H1 (cell line): Measurements from ENCODE around the gene FOXO1.

Source experiments
- ASH2L ChIP-seq: fragments of 200-600, 300-600 bp; sonication (generic); IDR thresholded peaks from one replicate; pipeline ENCODE4 v1.7.1; 2017; ENCODE audit warnings: low read length
- BRCA1 ChIP-seq: IDR thresholded peaks from 2 replicates; pipeline ENCODE4 v1.6.1; 2012; ENCODE audit warnings: low read depth, low read length, improper control_type of control experiment
- CBX5 ChIP-seq: fragments of 300-800, 300-1000 bp; sonication (generic); IDR thresholded peaks from 2 replicates; pipeline ENCODE4 v1.7.1; 2016; ENCODE audit warnings: antibody characterized with exemption, low read length, low read depth
- CTCF ChIP-seq, 3 experiments: IDR thresholded peaks; 1 replicate in 2 of 3; 2 replicates in 1 of 3; pipeline versions ENCODE4 v1.5.1 to v1.6.1; 2011; ENCODE audit warnings: low read length in 3 of 3, mild to moderate bottlenecking in 3 of 3, inconsistent platforms in 2 of 3, low read depth in 1 of 3, moderate library complexity in 1 of 3; ENCODE audit not compliant: insufficient read depth in 1 of 3; ENCODE audit errors: control extremely low read depth in 1 of 3
- EP300 ChIP-seq, 2 experiments: IDR thresholded peaks; 1 replicate in 1 of 2; 2 replicates in 1 of 2; pipeline ENCODE4 v1.6.1; 2011 to 2012; ENCODE audit warnings: low read depth in 2 of 2, low read length in 2 of 2, mild to moderate bottlenecking in 2 of 2, borderline replicate concordance in 1 of 2, inconsistent platforms in 1 of 2, moderate library complexity in 1 of 2
- EZH2 ChIP-seq: fragments of 200-600 bp; sonication (generic); IDR thresholded peaks from 2 replicates; pipeline ENCODE4 v1.7.1; 2012; ENCODE audit warnings: low read depth, mild to moderate bottlenecking, moderate library complexity, low read length, inconsistent platforms; ENCODE audit not compliant: severe bottlenecking
- FOSL1 ChIP-seq: IDR thresholded peaks from 2 replicates; pipeline ENCODE4 v1.6.1; 2011; ENCODE audit warnings: mild to moderate bottlenecking, low read depth, low read length, moderate library complexity; ENCODE audit not compliant: insufficient read depth
- JUN ChIP-seq: IDR thresholded peaks from 2 replicates; pipeline ENCODE4 v1.6.1; 2011; ENCODE audit warnings: low read depth, mild to moderate bottlenecking, improper control_type of control experiment, low read length
- POLR2A ChIP-seq, 2 experiments: IDR thresholded peaks; 1 replicate in 1 of 2; 2 replicates in 1 of 2; pipeline ENCODE4 v1.6.1; 2011; ENCODE audit warnings: low read depth in 2 of 2, low read length in 2 of 2, mild to moderate bottlenecking in 2 of 2; ENCODE audit errors: control extremely low read depth in 1 of 2
- RBBP5 ChIP-seq: IDR thresholded peaks from 2 replicates; pipeline ENCODE4 v1.7.1; 2012; ENCODE audit warnings: low read depth, mild to moderate bottlenecking, inconsistent platforms, low read length, moderate library complexity, borderline replicate concordance
- RFX5 ChIP-seq: IDR thresholded peaks from 2 replicates; pipeline ENCODE4 v1.6.1; 2011; ENCODE audit warnings: low read depth, low read length, improper control_type of control experiment, borderline replicate concordance
- SP1 ChIP-seq: IDR thresholded peaks from 2 replicates; pipeline ENCODE4 v1.6.1; 2011; ENCODE audit warnings: low read depth, low read length
- SRF ChIP-seq: IDR thresholded peaks from 2 replicates; pipeline ENCODE4 v1.6.1; 2011; ENCODE audit warnings: mild to moderate bottlenecking, low read depth, low read length, moderate library complexity
- SUZ12 ChIP-seq: fragments of 200-600 bp; sonication (generic); IDR thresholded peaks from 2 replicates; pipeline ENCODE4 v1.6.1; 2012; ENCODE audit warnings: mild to moderate bottlenecking, inconsistent platforms, low read length, moderate library complexity, mixed read lengths

GRCh38 chr13:40639221-40639681 lies 27.2 kb downstream of the FOXO1 start:
- no peak for TF ChIP-seq EP300 (IDR thresholded peaks at IDR 0.05; ENCODE audit: borderline replicate concordance in 1 of 2, low read depth in 2 of 2, low read length in 2 of 2)
- no peak for TF ChIP-seq SP1
- no peak for TF ChIP-seq BRCA1
- TF ChIP-seq SUZ12 = no peak
- no peak for TF ChIP-seq CBX5
- no peak for TF ChIP-seq CTCF (IDR thresholded peaks at IDR 0.05; ENCODE audit: control extremely low read depth in 1 of 3, insufficient read depth in 1 of 3, low read depth in 1 of 3, low read length in 3 of 3)
- no peak for TF ChIP-seq FOSL1
- no peak for TF ChIP-seq RBBP5
- no peak for TF ChIP-seq POLR2A (IDR thresholded peaks at IDR 0.05; ENCODE audit: control extremely low read depth in 1 of 2, low read depth in 2 of 2, low read length in 2 of 2)
- no peak for TF ChIP-seq RFX5
- no peak for TF ChIP-seq ASH2L
- TF ChIP-seq EZH2 = no peak
- no peak for TF ChIP-seq SRF
- TF ChIP-seq JUN = no peak
